GM21360 (cell line): ENCODE measurements around the gene MYH10.
A peak's percentile ranks its signal among the peaks of the same experiment; 100 is the strongest.

Experiments used
- ATAC-seq: cut with Tn5 transposase; IDR thresholded peaks from one replicate; pipeline ENCODE4 v1.9.1; 2021; ENCODE audit warnings: mild to moderate bottlenecking, moderate library complexity; ENCODE audit not compliant: unreplicated experiment

The MYH10 gene

GRCh38 chr17:8649157-8650118 lies 18.9 kb upstream of the MYH10 start:
- no peak for ATAC-seq

GRCh38 chr17:8647956-8648355 lies 17.4 kb upstream of the MYH10 start:
- ATAC-seq = no peak

GRCh38 chr17:8647202-8647601 lies 16.7 kb upstream of the MYH10 start:
- no peak for ATAC-seq

DNA sequence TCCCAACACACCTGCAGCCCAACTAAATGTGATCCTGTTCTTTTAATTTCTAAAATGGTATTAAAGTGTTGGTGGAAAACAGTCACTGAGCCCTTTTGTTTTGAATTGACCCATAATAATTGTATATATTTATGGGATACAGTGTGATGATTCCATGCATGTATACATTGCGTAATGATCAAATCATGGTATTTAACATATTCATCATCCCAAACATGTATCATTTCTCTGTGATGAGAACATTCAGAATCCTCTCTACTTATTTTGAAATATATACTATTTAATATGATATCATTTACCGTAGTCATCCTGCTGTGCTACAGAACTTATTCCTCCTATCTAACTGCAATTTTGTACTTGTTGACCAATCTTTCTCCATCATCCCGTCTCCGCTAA lies 14.0 kb upstream of the MYH10 start:
- no peak for ATAC-seq

DNA sequence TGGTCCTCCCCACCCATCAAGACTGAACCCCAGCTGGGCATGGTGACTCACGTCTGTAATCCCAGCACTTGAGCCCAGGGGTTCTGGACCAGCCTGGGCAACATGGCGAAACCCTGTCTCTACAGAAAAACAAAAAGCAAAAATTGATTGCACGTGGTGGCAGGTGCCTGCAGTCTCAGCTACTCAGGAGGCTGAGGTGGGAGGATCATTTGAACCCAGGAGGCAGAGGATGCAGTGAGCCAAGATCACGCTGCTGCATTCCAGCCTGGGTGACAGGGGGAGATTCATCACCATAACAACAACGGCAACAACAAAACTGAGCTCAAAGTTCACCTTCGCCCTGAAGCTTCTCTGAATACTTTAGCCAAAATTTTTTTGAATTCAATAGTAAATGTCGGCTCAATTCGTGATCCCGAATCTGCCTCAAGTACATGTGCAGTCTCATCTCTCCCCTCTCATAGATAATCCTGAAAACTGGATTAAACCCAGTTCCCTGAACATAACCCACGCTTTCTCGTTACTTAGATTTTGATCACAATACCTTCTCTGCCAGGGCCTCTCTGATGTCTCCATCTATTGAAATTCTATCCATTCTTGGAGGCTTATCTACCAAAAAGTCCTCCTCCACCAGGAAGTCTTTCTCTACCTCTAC lies 13.5 kb upstream of the MYH10 start:
- no peak for ATAC-seq

DNA sequence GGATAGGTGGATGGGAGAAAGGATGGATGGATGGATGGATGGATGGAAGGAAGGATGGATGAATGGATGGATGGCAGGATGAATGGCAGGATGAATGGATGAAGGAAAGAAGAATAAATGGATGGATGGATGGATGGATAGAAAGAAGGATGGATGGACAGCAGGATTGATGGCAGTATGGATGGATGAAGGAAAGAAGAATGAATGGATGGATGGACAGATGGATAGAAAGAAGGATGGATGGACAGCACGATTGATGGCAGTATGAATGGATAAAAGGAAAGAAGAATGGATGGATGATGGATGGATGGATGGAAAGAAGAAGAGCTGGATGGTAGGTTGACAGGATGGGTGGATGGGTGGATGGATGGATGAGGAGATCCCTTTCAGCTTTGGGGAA lies 9.2 kb upstream of the MYH10 start:
- no peak for ATAC-seq

DNA sequence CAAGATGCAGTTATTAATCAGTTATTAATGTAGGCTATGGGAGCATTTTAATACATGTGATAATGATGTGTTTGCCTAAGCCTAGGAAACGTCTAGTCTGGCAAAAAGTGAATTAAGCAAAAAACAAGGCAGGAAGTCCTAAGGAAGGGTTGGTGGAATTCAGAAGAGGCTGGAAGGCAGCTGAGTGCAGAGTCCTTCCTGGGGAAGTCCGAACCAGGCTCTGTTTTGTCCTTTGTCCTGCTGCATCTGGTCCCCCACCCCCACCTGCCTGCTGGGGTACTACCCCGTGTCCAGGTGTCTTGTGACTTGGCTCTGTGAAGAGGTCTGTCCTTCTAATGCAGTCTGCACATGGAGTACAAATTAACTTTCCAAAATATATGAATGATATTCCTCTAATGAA lies 1.5 kb upstream of the MYH10 start:
- no peak for ATAC-seq

GRCh38 chr17:8631554-8631877 lies 991 bp upstream of the MYH10 start:
- no peak for ATAC-seq

DNA sequence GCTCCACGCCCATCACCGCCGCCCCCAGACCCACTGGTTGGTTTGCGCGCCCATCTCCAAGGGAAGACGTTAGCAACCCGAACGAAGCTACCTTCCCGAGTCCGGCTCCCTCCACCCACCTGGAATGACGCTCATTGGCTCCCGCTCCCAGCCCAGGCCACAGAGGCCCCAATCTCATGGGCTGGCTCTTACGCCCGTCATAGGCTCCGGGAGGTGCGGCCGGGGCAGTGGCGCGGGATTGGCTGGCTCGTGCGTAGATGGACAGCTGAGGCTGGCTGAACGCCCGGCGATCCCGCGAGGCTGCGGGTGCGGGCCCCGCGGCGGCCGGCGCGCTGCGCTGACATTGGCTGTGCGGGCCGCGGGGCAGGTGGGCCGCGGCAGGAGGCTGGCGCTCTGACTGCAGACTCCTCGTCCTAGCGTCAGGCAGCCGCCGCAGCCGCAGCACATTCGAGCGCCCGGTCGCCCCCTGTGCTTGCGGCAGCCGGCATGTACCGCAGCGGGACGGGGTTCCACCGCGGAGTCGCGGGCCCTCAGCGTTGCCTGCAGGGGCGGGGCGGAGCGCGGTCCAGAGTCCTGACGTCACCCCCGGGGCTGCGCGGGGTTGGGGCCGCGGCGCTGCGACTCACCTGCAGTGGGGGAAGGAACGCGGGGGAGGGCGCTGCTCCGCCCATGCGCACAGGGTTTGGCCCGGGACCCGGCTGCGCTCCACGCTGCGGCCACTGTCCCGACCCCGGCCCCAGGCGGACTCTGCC lies 453 bp upstream of the MYH10 start:
- ATAC-seq = peak; percentile 88

GRCh38 chr17:8629371-8630226 lies 926 bp downstream of the MYH10 start:
- ATAC-seq = no peak

DNA sequence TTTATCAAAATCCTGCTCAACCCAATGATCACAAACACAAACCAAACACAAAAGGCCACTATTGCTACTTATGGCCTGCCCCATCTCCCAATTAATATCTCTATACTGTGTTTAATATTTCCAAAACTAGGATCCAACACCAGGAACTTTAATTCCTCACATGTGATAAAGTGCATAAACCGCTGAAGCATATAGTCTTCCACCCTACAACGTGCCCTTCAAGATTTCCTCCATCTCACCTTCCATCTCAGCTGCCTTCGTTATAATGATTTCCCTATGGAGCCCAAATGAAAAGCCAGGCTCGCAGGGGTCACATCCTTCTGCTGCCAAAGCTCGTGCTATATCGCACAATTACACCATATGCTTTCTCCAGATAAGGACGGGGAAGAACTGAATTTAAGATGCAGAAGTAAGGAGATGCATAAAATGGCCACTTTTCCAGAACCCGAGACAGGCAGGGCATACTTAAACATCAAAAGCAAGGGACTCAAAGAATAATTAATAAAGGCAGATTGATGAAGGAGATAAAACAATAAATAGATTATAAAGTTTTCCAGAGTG lies 1.8 kb downstream of the MYH10 start:
- no peak for ATAC-seq

GRCh38 chr17:8628172-8628571 lies 2.4 kb downstream of the MYH10 start:
- no peak for ATAC-seq

GRCh38 chr17:8623591-8623990 lies 6.9 kb downstream of the MYH10 start:
- no peak for ATAC-seq

DNA sequence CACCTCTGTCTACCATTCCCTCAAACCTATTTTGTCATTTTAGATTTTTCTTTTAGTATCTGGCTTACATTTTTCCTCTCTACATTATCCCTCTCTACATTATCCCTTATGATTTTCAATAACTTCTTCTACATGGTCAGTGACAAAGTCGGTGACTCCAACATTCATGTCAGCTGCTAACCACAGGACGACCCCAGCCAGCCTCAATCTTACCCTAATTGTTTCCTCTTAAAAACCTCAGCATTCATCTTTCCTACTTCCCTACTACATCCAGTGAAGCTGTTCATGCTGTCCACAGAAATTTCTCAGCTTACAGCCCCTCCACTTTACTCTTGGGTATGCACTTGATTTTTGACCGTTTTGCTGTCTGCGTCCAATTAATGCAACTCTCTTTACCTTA lies 8.3 kb downstream of the MYH10 start:
- no peak for ATAC-seq

- no peak for ATAC-seq
Measured at GRCh38 chr17:8621585-8621984, 8.9 kb downstream of the MYH10 start.

DNA sequence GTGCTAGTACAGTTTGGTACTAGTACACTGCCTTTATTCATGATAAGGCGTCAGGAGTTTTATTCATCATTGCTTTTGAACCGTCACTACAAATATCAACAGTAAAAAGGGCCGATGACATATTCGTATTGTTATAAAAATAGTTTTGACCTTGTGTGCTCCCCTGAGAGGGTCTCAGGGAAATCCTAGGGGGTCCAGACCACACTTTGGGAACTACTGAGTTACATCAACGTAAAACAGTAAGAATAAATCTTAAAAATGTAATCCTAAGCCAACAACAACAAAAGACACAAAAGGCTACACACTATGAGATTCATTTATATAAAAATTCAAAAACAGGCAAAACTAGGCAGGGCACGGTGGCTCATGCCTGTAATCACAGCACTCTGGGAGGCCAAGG lies 11.2 kb downstream of the MYH10 start:
- ATAC-seq = no peak

- ATAC-seq = no peak
Measured at GRCh38 chr17:8618825-8619224, 11.7 kb downstream of the MYH10 start.

- no peak for ATAC-seq
Measured at GRCh38 chr17:8614988-8615387, 15.5 kb downstream of the MYH10 start.

- no peak for ATAC-seq
Measured at GRCh38 chr17:8611619-8612298, 18.8 kb downstream of the MYH10 start.

GRCh38 chr17:8611137-8611536 lies 19.4 kb downstream of the MYH10 start:
- ATAC-seq = no peak
